Nucleus accumbens (tissue), 56 donors: ENCODE results near the gene TOR3A.
"Not testable (repeated sequence)": the region's sequence is repeated elsewhere in the genome, so short reads cannot be mapped to it uniquely, and the experiment has no call there.

ENCODE experiments used
- DNase-seq, 56 donors: peaks; one replicate each; lab custom pipeline; 2025; lab: John Stamatoyannopoulos, UW

Gene TOR3A

GRCh38 chr1:179081687-179082332 is at the start of gene TOR3A:
TOR3A (plus strand) TSS chr1:179082070; CDS start chr1:179082129, 59 bp downstream.
- peak; percentile 57 to 95 (median 87) for DNase-seq

GRCh38 chr1:179034720-179035119 is 47.1 kb upstream of the TOR3A start:
- no peak for DNase-seq

GRCh38 chr1:179036844-179037465 is 44.9 kb upstream of the TOR3A start:
- DNase-seq: no peak

GRCh38 chr1:179038528-179039281 is 43.2 kb upstream of the TOR3A start:
- no peak for DNase-seq

- not testable (repeated sequence) for DNase-seq
These were observed 42.2 kb upstream of the TOR3A start for GRCh38 chr1:179039502-179040174.

GRCh38 chr1:179040175-179040551 is 41.7 kb upstream of the TOR3A start:
- DNase-seq: not testable (repeated sequence)

GRCh38 chr1:179042087-179042486 is 39.8 kb upstream of the TOR3A start:
- DNase-seq: no peak

GRCh38 chr1:179042700-179043099 is 39.2 kb upstream of the TOR3A start:
- no peak for DNase-seq

- DNase-seq: no peak
These were observed 38.6 kb upstream of the TOR3A start for GRCh38 chr1:179043266-179043665.

- no peak for DNase-seq
These were observed 38.0 kb upstream of the TOR3A start for GRCh38 chr1:179043907-179044306.

- DNase-seq: no peak
These were observed 34.8 kb upstream of the TOR3A start for GRCh38 chr1:179046808-179047635.

- DNase-seq: no peak
These were observed 34.3 kb upstream of the TOR3A start for GRCh38 chr1:179047636-179047997.

- no peak for DNase-seq
These were observed 33.3 kb upstream of the TOR3A start for GRCh38 chr1:179048339-179049124.

GRCh38 chr1:179052776-179053175 is 29.1 kb upstream of the TOR3A start:
- no peak for DNase-seq

GRCh38 chr1:179053486-179053885 is 28.4 kb upstream of the TOR3A start:
- DNase-seq: no peak

GRCh38 chr1:179055937-179056336 is 25.9 kb upstream of the TOR3A start:
- DNase-seq: no peak

- DNase-seq: no peak
These were observed 23.1 kb upstream of the TOR3A start for GRCh38 chr1:179058487-179059483.
